SKM-1 treated with dmso at 0.1 percent for 144 hours (cell line): Measurements from ENCODE around the gene CD1B.
A peak's percentile ranks its signal among the peaks of the same experiment; 100 is the strongest.
"Not testable (repeated sequence)": the region's sequence is repeated elsewhere in the genome, so short reads cannot be mapped to it uniquely, and the experiment has no call there.

ENCODE experiments used
- DNase-seq: peaks from one replicate; lab custom pipeline; 2025; ENCODE audit not compliant: unreplicated experiment; lab: John Stamatoyannopoulos, UW

CD1B gene

GRCh38 chr1:158329300-158329699 lies 2.0 kb downstream of the CD1B start:
- no peak for DNase-seq

- no peak for DNase-seq
These were observed 2.9 kb downstream of the CD1B start for GRCh38 chr1:158328426-158328825.

- DNase-seq: no peak
These were observed 3.9 kb downstream of the CD1B start for GRCh38 chr1:158327481-158327880.

- no peak for DNase-seq
These were observed 6.9 kb downstream of the CD1B start for GRCh38 chr1:158324395-158324794.

GRCh38 chr1:158323866-158324265 lies 7.5 kb downstream of the CD1B start:
- no peak for DNase-seq

GRCh38 chr1:158311066-158311465 lies 20.3 kb downstream of the CD1B start:
- no peak for DNase-seq

GRCh38 chr1:158310623-158311022 lies 20.7 kb downstream of the CD1B start:
- DNase-seq: no peak

- no peak for DNase-seq
These were observed 35.5 kb downstream of the CD1B start for GRCh38 chr1:158295791-158296190.

- peak; percentile 27 for DNase-seq
These were observed 40.9 kb downstream of the CD1B start for GRCh38 chr1:158290321-158290844.

- no peak for DNase-seq
These were observed 41.5 kb downstream of the CD1B start, which contains the start of gene CD1C for GRCh38 chr1:158289811-158290210. Gene CD1C, plus strand, starts transcription at chr1:158289923. Its CDS starts 142 bp downstream, at chr1:158290065.

- DNase-seq: no peak
These were observed 44.4 kb downstream of the CD1B start for GRCh38 chr1:158286941-158287346.

GRCh38 chr1:158286487-158286886 lies 44.8 kb downstream of the CD1B start:
- DNase-seq: no peak

GRCh38 chr1:158285756-158286241 lies 45.5 kb downstream of the CD1B start:
- DNase-seq: peak; percentile 99

GRCh38 chr1:158283965-158284364 lies 47.4 kb downstream of the CD1B start:
- DNase-seq: peak; percentile 39

GRCh38 chr1:158282421-158282820 lies 48.9 kb downstream of the CD1B start:
- not testable (repeated sequence) for DNase-seq
